ENCODE data around the gene PARM1.

The PARM1 gene

GRCh38 chr4:74947798-74948197 is 14.9 kb downstream of the PARM1 start:
- Histone ChIP-seq H3K4me3 (ENCODE audit: low read length) (no peak overlapping the region), H3K36me3 (ENCODE audit: insufficient read depth, low read length) (no peaks in the 10 kb centered on the region), H3K9me3 (ENCODE audit: low read length) (no peaks in the 10 kb centered on the region), H3K4me1 (ENCODE audit: insufficient read depth, low read length) (no peaks in the 10 kb centered on the region), H3K27me3 (ENCODE audit: insufficient read depth, low read length) (no peaks in the 10 kb centered on the region), H2AFZ (ENCODE audit: low read depth, low read length) (no peak overlapping the region)

DNA sequence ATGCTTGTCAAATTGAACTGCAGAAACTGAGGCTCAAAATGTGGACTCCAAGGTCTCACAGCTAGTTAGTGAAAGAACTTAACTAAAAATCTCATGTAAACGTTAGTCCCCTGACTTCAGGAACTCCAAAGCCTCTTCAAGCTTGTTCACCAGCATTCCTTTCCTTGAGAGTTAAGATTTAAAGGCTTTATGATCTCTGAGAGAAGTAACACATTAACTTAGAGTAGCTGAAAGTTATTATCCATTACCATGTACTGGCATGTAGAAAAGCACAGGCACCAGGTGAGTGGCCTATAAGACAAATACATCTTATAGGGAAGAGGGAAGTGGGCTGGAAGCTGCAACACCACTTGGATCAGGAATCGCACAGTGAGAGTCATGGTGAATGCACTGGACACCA is 15.3 kb downstream of the PARM1 start:
- Histone ChIP-seq H3K36me3 (ENCODE audit: insufficient read depth, low read length) (no peaks in the 10 kb centered on the region), H3K4me3 (ENCODE audit: low read length) (no peak overlapping the region), H3K27me3 (ENCODE audit: insufficient read depth, low read length) (no peaks in the 10 kb centered on the region), H3K9me3 (ENCODE audit: low read length) (no peaks in the 10 kb centered on the region), H2AFZ (ENCODE audit: low read depth, low read length) (no peak overlapping the region), H3K4me1 (ENCODE audit: insufficient read depth, low read length) (no peaks in the 10 kb centered on the region)

- H3K4me3 ChIP-seq (ENCODE audit: low read length) = no peak overlapping the region
- H3K27me3 ChIP-seq (ENCODE audit: insufficient read depth, low read length) = no peaks in the 10 kb centered on the region
- H2AFZ ChIP-seq (ENCODE audit: low read depth, low read length) = no peak overlapping the region
- H3K9me3 ChIP-seq (ENCODE audit: low read length) = no peaks in the 10 kb centered on the region
- H3K36me3 ChIP-seq (ENCODE audit: insufficient read depth, low read length) = no peaks in the 10 kb centered on the region
- H3K4me1 ChIP-seq (ENCODE audit: insufficient read depth, low read length) = no peaks in the 10 kb centered on the region
These were observed 17.3 kb downstream of the PARM1 start for GRCh38 chr4:74950200-74950599.

DNA sequence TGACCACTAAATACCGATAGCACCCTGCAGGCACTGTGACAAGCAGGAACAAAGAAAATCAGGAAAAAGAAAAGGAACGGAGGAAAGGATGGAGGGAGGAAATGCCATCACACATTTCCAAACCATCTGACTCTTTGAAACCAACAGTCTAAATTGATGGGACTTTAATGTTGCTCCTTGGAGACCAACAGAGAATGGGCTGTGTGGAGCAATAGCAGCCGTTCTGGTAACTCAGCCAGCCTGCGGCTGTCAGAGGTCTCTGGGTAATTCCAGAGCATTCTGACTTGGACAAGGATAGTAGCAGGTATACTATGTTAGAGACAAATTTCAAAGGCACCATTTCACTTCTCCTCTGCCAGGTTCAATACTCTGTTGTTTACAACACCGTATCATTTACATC is 18.0 kb downstream of the PARM1 start:
- Histone ChIP-seq H3K4me3 (ENCODE audit: low read length) (no peak overlapping the region), H2AFZ (ENCODE audit: low read depth, low read length) (no peak overlapping the region), H3K9me3 (ENCODE audit: low read length) (no peaks in the 10 kb centered on the region), H3K36me3 (ENCODE audit: insufficient read depth, low read length) (no peaks in the 10 kb centered on the region), H3K4me1 (ENCODE audit: insufficient read depth, low read length) (no peaks in the 10 kb centered on the region), H3K27me3 (ENCODE audit: insufficient read depth, low read length) (no peaks in the 10 kb centered on the region)

- H3K4me1 ChIP-seq (ENCODE audit: insufficient read depth, low read length) = no peaks in the 10 kb centered on the region
- H3K9me3 ChIP-seq (ENCODE audit: low read length) = no peaks in the 10 kb centered on the region
- H3K4me3 ChIP-seq (ENCODE audit: low read length) = no peak overlapping the region
- H3K36me3 ChIP-seq (ENCODE audit: insufficient read depth, low read length) = no peaks in the 10 kb centered on the region
- H3K27me3 ChIP-seq (ENCODE audit: insufficient read depth, low read length) = no peaks in the 10 kb centered on the region
- no peak overlapping the region for H2AFZ ChIP-seq (ENCODE audit: low read depth, low read length)
These were observed 20.7 kb downstream of the PARM1 start for GRCh38 chr4:74953647-74954046.

- no peaks in the 10 kb centered on the region for H3K4me1 ChIP-seq (ENCODE audit: insufficient read depth, low read length)
- H2AFZ ChIP-seq (ENCODE audit: low read depth, low read length) = no peak overlapping the region
- no peaks in the 10 kb centered on the region for H3K36me3 ChIP-seq (ENCODE audit: insufficient read depth, low read length)
- H3K4me3 ChIP-seq (ENCODE audit: low read length) = no peak overlapping the region
- no peaks in the 10 kb centered on the region for H3K9me3 ChIP-seq (ENCODE audit: low read length)
- no peaks in the 10 kb centered on the region for H3K27me3 ChIP-seq (ENCODE audit: insufficient read depth, low read length)
These were observed 26.0 kb downstream of the PARM1 start for GRCh38 chr4:74958881-74959280.

GRCh38 chr4:74961230-74961629 is 28.3 kb downstream of the PARM1 start:
- no peaks in the 10 kb centered on the region for H3K9me3 ChIP-seq (ENCODE audit: low read length)
- no peak overlapping the region for H3K4me3 ChIP-seq (ENCODE audit: low read length)
- no peaks in the 10 kb centered on the region for H3K27me3 ChIP-seq (ENCODE audit: insufficient read depth, low read length)
- H2AFZ ChIP-seq (ENCODE audit: low read depth, low read length) = no peak overlapping the region
- H3K4me1 ChIP-seq (ENCODE audit: insufficient read depth, low read length) = no peaks in the 10 kb centered on the region
- no peaks in the 10 kb centered on the region for H3K36me3 ChIP-seq (ENCODE audit: insufficient read depth, low read length)

DNA sequence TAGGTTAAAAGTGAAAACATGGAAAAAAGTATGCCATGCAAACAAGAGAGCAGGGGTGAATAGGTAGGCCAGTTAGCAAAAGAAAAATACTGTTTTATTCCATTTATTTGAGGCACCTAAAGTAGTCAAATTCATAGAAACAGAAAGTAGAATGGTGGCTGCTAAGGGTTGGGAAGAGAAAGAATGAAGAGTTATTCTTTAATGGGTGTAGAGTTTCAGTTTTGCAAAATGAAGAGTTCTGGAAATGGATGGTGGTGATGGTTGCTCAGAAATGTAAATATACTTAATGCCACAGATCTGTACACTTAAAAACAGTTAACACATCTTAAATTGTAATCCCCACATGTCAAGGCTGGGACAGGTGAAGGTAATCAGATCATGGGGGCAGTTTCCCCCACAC is 29.7 kb downstream of the PARM1 start:
- no peaks in the 10 kb centered on the region for H3K36me3 ChIP-seq (ENCODE audit: insufficient read depth, low read length)
- H3K9me3 ChIP-seq (ENCODE audit: low read length) = no peaks in the 10 kb centered on the region
- H2AFZ ChIP-seq (ENCODE audit: low read depth, low read length) = no peak overlapping the region

DNA sequence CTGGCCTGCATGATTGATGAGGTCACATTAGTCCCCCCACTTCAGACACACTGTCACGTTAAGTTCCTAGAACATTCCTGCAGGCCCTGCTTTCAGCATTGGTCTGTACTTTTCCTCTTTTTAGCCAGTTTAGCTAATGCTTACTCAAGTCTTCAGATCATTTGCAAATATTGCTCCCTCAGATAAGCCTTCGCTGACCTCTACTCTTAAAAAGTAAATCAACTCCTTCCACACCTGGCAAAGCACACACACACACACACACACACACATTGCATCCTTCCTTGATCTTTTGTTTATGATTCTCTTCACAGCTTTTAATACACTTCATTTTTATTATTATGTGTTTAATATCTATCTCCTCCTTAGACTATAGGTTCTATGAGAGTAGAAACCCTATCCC is 31.4 kb downstream of the PARM1 start:
- no peaks in the 10 kb centered on the region for H3K9me3 ChIP-seq (ENCODE audit: low read length)
- H3K36me3 ChIP-seq (ENCODE audit: insufficient read depth, low read length) = no peaks in the 10 kb centered on the region
- H3K4me3 ChIP-seq (ENCODE audit: low read length) = no peak overlapping the region
- no peaks in the 10 kb centered on the region for H3K4me1 ChIP-seq (ENCODE audit: insufficient read depth, low read length)
- H3K27me3 ChIP-seq (ENCODE audit: insufficient read depth, low read length) = no peaks in the 10 kb centered on the region
- H2AFZ ChIP-seq (ENCODE audit: low read depth, low read length) = no peak overlapping the region

More for the DNA sequence above, 29.7 kb downstream of the PARM1 start:
- H3K4me3 ChIP-seq (ENCODE audit: low read length) = no peak overlapping the region
- no peaks in the 10 kb centered on the region for H3K4me1 ChIP-seq (ENCODE audit: insufficient read depth, low read length)
- H3K27me3 ChIP-seq (ENCODE audit: insufficient read depth, low read length) = no peaks in the 10 kb centered on the region

GRCh38 chr4:74967324-74967723 is 34.4 kb downstream of the PARM1 start:
- no peaks in the 10 kb centered on the region for H3K27me3 ChIP-seq (ENCODE audit: insufficient read depth, low read length)
- H3K4me3 ChIP-seq (ENCODE audit: low read length) = no peak overlapping the region
- no peaks in the 10 kb centered on the region for H3K4me1 ChIP-seq (ENCODE audit: insufficient read depth, low read length)
- H3K36me3 ChIP-seq (ENCODE audit: insufficient read depth, low read length) = no peaks in the 10 kb centered on the region
- no peaks in the 10 kb centered on the region for H3K9me3 ChIP-seq (ENCODE audit: low read length)
- H2AFZ ChIP-seq (ENCODE audit: low read depth, low read length) = no peak overlapping the region

DNA sequence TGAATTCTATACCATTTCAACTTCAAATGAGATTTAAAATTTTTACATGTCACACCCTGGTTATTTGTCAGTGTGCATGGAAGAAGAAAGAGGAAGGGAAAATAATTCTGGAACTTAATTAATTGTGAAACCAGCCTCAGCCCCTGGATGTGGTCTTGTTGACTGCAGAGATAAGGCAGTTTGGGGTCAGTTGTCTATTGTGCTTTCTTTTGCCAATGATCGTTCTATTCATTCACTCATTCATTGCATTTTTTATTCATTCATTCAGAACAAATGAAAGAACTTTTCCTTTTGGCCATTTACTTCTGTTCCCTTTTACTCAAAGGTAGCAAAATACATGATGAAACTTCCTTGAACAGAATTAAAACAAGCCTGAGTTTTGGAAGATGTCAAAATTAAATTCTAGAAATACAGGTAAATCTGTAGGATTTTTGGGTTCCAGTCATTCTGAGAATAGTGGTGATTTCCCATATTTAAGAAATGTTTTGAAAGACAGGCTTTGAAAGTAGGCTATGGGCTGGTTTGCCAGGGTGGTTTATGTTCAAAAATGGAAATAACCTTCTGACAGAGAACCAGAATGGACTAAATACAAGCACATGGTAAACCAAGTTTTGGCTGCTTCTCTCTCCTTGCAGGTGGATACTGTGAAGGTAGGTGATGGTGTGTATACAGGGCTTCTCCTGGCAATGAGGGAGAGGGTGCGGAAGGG is 35.7 kb downstream of the PARM1 start:
- Histone ChIP-seq H2AFZ (ENCODE audit: low read depth, low read length) (no peak overlapping the region), H3K27me3 (ENCODE audit: insufficient read depth, low read length) (no peaks in the 10 kb centered on the region), H3K4me1 (ENCODE audit: insufficient read depth, low read length) (no peaks in the 10 kb centered on the region), H3K4me3 (ENCODE audit: low read length) (no peak overlapping the region), H3K36me3 (ENCODE audit: insufficient read depth, low read length) (no peaks in the 10 kb centered on the region), H3K9me3 (ENCODE audit: low read length) (no peaks in the 10 kb centered on the region)

DNA sequence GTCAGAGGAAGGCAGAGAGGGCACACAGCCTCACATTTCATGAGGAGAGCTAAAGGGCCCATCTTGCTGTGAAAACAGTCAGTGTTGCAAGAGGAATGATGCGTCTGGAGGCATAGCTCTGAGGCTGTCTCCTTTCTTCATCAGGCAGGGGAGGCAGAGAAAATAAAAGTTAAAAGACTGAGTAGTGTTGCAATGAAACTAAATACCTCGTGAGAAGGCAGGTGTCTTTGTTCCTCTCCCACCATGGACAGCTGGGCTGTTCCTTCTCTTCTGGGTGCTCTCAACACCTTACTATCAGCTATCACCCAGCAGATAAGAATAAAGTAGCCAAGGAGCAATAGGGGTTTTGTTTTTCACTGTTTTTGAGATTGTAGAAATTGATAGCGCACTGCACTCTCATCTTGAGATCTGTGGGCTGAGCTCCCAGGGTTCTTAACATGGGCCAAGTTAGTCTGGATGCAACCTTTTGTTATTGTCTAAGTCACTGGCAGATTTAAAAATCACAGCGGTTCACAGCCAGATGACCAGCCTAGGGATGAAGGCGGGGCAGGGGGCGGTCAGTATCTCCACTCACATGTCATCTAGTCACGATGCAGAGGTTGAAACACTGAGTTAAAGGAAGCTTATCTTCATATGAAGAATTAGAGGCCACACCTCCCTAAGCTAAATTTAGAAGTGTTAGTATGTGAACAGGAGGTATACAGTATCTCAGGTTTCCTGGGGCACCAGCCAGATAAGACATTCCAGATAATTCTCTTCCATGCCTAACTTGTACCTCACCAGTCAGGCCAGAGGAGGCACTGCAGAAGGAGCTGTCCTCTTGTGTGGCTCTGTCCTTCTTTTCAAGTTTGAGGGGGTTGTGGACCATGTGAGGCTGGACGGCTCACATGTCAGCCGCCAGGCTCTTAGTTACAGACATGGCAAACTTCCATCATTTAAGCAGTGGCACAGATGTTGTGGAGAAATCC is 36.9 kb downstream of the PARM1 start:
- H3K9me3 ChIP-seq (ENCODE audit: low read length) = no peaks in the 10 kb centered on the region
- H2AFZ ChIP-seq (ENCODE audit: low read depth, low read length) = no peak overlapping the region
- no peaks in the 10 kb centered on the region for H3K4me1 ChIP-seq (ENCODE audit: insufficient read depth, low read length)
- no peak overlapping the region for H3K4me3 ChIP-seq (ENCODE audit: low read length)
- no peaks in the 10 kb centered on the region for H3K36me3 ChIP-seq (ENCODE audit: insufficient read depth, low read length)
- H3K27me3 ChIP-seq (ENCODE audit: insufficient read depth, low read length) = no peaks in the 10 kb centered on the region

DNA sequence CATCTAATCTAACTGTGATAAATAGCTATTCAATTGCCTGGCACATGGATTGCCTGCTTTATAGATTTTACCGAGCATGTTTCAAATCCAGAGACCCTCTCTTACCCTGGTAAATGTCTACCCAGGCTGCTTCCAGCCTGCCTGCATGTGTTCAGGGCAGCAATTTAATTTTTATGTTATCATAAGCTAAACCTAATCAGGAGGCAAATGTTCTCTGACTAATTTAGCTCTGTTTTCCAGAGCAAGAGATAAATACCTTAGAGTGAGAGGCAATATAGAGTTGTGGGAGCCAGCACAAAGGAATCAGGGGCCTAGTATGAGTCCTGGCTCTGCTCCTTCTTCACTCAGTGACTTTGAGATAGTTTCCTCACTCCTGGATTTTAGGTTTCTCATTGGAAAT is 37.7 kb downstream of the PARM1 start:
- Histone ChIP-seq H3K36me3 (ENCODE audit: insufficient read depth, low read length) (no peaks in the 10 kb centered on the region), H3K4me1 (ENCODE audit: insufficient read depth, low read length) (no peaks in the 10 kb centered on the region), H2AFZ (ENCODE audit: low read depth, low read length) (no peak overlapping the region), H3K4me3 (ENCODE audit: low read length) (no peak overlapping the region), H3K27me3 (ENCODE audit: insufficient read depth, low read length) (no peaks in the 10 kb centered on the region), H3K9me3 (ENCODE audit: low read length) (no peaks in the 10 kb centered on the region)

All from neuron (in vitro differentiated cells).